NB4 (cell line): ENCODE measurements around the gene C10orf62.

Source experiments
- DNase-seq: peaks from one replicate; pipeline ENCODE4 v3.0.0; 2010; ENCODE audit warnings: low read depth
- H3K4me3 ChIP-seq: one replicate; pipeline ENCODE4 v1.5.1; 2011; ENCODE audit warnings: mild to moderate bottlenecking, low read depth, low read length, moderate library complexity
- MAX ChIP-seq: IDR thresholded peaks from 2 replicates; pipeline ENCODE4 v1.6.1; 2011; ENCODE audit warnings: low read depth, low read length
- MYC ChIP-seq: IDR thresholded peaks from 2 replicates; pipeline ENCODE4 v1.6.1; 2011; ENCODE audit warnings: low read depth, low read length
- POLR2A ChIP-seq: IDR thresholded peaks from 2 replicates; pipeline ENCODE4 v1.6.1; 2011; ENCODE audit warnings: mild to moderate bottlenecking; ENCODE audit not compliant: insufficient read length; ENCODE audit errors: extremely low read depth
- TF ChIP-seq, protein P1 (sequence below): IDR thresholded peaks from one replicate; pipeline ENCODE4 v1.5.1; 2012; ENCODE audit warnings: low read depth, low read length

The C10orf62 gene

GRCh38 chr10:97567891-97568290 is 21.6 kb upstream of the C10orf62 start:
- no peak overlapping the region for H3K4me3 ChIP-seq
- TF ChIP-seq, protein P1, sequence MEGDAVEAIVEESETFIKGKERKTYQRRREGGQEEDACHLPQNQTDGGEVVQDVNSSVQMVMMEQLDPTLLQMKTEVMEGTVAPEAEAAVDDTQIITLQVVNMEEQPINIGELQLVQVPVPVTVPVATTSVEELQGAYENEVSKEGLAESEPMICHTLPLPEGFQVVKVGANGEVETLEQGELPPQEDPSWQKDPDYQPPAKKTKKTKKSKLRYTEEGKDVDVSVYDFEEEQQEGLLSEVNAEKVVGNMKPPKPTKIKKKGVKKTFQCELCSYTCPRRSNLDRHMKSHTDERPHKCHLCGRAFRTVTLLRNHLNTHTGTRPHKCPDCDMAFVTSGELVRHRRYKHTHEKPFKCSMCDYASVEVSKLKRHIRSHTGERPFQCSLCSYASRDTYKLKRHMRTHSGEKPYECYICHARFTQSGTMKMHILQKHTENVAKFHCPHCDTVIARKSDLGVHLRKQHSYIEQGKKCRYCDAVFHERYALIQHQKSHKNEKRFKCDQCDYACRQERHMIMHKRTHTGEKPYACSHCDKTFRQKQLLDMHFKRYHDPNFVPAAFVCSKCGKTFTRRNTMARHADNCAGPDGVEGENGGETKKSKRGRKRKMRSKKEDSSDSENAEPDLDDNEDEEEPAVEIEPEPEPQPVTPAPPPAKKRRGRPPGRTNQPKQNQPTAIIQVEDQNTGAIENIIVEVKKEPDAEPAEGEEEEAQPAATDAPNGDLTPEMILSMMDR: no peak
- no peak for DNase-seq

- TF ChIP-seq POLR2A (no peak), MAX (no peak), MYC (no peak)
- TF ChIP-seq, protein P1: no peak
- H3K4me3 ChIP-seq: no peak overlapping the region
- no peak for DNase-seq
These were observed 19.3 kb upstream of the C10orf62 start for GRCh38 chr10:97570146-97570788.

GRCh38 chr10:97570789-97571471 is 18.6 kb upstream of the C10orf62 start:
- no peak overlapping the region for H3K4me3 ChIP-seq
- no peak for TF ChIP-seq MYC
- TF ChIP-seq MAX: no peak
- TF ChIP-seq, protein P1: no peak
- no peak for DNase-seq

- TF ChIP-seq MYC: no peak
- no peak for DNase-seq
- H3K4me3 ChIP-seq: no peak overlapping the region
These were observed 17.9 kb upstream of the C10orf62 start for GRCh38 chr10:97571622-97572021.

- no peak within 1 kb of the TSS for H3K4me3 ChIP-seq
- TF ChIP-seq, protein P1: peak; percentile 99
- peak; percentile 83 for TF ChIP-seq MAX
- TF ChIP-seq POLR2A: no peak
- TF ChIP-seq MYC: peak; percentile 87; the same call in 1 of the 2 replicates
- DNase-seq: peak; percentile 82
These were observed 17.1 kb upstream of the C10orf62 start, which contains the start of gene ANKRD2 for GRCh38 chr10:97572214-97572989. TSS of gene ANKRD2 (plus strand) at chr10:97572779. CDS start at chr10:97572789, 10 bp downstream.

GRCh38 chr10:97573021-97573420 is 16.5 kb upstream of the C10orf62 start:
- no peak for TF ChIP-seq MYC
- TF ChIP-seq POLR2A: no peak
- TF ChIP-seq MAX: no peak
- TF ChIP-seq, protein P1: no peak
- DNase-seq: no peak
- no peak overlapping the region for H3K4me3 ChIP-seq
